OCI-LY7 (cell line): Measurements from ENCODE around the gene HSD17B3.

Experiments
- EZH2phosphoT487 ChIP-seq: fragments of 200-600 bp; sonication (generic); IDR thresholded peaks from 2 replicates; pipeline ENCODE4 v1.6.1; 2018; ENCODE audit warnings: low read depth, borderline replicate concordance, mild to moderate bottlenecking, mixed run types, antibody characterized with exemption, low read length, moderate library complexity, mixed read lengths
- TF ChIP-seq, protein P1 (sequence below): fragments of 200-600 bp; sonication (generic); conservative IDR thresholded peaks from 2 replicates; pipeline ENCODE4 v1.5.1; 2014; ENCODE audit warnings: mild to moderate bottlenecking, antibody characterized with exemption, low read length, moderate library complexity, mixed read lengths

GRCh38 chr9:96323169-96323568, 21.2 kb upstream of the HSD17B3 start:
- TF ChIP-seq, protein P1, sequence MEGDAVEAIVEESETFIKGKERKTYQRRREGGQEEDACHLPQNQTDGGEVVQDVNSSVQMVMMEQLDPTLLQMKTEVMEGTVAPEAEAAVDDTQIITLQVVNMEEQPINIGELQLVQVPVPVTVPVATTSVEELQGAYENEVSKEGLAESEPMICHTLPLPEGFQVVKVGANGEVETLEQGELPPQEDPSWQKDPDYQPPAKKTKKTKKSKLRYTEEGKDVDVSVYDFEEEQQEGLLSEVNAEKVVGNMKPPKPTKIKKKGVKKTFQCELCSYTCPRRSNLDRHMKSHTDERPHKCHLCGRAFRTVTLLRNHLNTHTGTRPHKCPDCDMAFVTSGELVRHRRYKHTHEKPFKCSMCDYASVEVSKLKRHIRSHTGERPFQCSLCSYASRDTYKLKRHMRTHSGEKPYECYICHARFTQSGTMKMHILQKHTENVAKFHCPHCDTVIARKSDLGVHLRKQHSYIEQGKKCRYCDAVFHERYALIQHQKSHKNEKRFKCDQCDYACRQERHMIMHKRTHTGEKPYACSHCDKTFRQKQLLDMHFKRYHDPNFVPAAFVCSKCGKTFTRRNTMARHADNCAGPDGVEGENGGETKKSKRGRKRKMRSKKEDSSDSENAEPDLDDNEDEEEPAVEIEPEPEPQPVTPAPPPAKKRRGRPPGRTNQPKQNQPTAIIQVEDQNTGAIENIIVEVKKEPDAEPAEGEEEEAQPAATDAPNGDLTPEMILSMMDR: no peak
- no peak for TF ChIP-seq EZH2phosphoT487
